Measurements from ENCODE around the gene HHIPL2.

HHIPL2 gene

GRCh38 chr1:222547944-222548671 is at the start of gene HHIPL2:
Gene HHIPL2 (minus strand): TSS chr1:222548104. CDS start chr1:222548044, 60 bp downstream.
- no peak for FAIRE-seq

GRCh38 chr1:222596696-222597095 is 48.8 kb upstream of the HHIPL2 start:
- FAIRE-seq, result no peak

- no peak for FAIRE-seq
These were observed 46.9 kb upstream of the HHIPL2 start for GRCh38 chr1:222594789-222595188.

- no peak for FAIRE-seq
These were observed 44.3 kb upstream of the HHIPL2 start for GRCh38 chr1:222592171-222592570.

- FAIRE-seq, result peak; percentile 51
These were observed 41.8 kb upstream of the HHIPL2 start, which contains the start of gene TAF1A for GRCh38 chr1:222589462-222590302. Gene TAF1A (minus strand): TSS chr1:222589933.

- FAIRE-seq, result peak; percentile 47
These were observed 40.2 kb upstream of the HHIPL2 start for GRCh38 chr1:222588135-222588534.

- no peak for FAIRE-seq
These were observed 38.9 kb upstream of the HHIPL2 start for GRCh38 chr1:222586842-222587241.

GRCh38 chr1:222583079-222583478 is 35.2 kb upstream of the HHIPL2 start:
- no peak for FAIRE-seq

- no peak for FAIRE-seq
These were observed 34.3 kb upstream of the HHIPL2 start for GRCh38 chr1:222582099-222582774.

- FAIRE-seq, result no peak
These were observed 31.4 kb upstream of the HHIPL2 start for GRCh38 chr1:222579316-222579715.

- FAIRE-seq, result no peak
These were observed 22.9 kb upstream of the HHIPL2 start for GRCh38 chr1:222570837-222571236.

GRCh38 chr1:222561656-222562055 is 13.8 kb upstream of the HHIPL2 start:
- no peak for FAIRE-seq

- FAIRE-seq, result no peak
These were observed 9.7 kb upstream of the HHIPL2 start for GRCh38 chr1:222557574-222557973.

GRCh38 chr1:222557148-222557547 is 9.2 kb upstream of the HHIPL2 start:
- no peak for FAIRE-seq

- FAIRE-seq, result no peak
These were observed 8.2 kb upstream of the HHIPL2 start for GRCh38 chr1:222555992-222556615.

GRCh38 chr1:222554177-222554576 is 6.3 kb upstream of the HHIPL2 start:
- FAIRE-seq, result no peak

GRCh38 chr1:222552882-222553281 is 5.0 kb upstream of the HHIPL2 start:
- FAIRE-seq, result no peak

- FAIRE-seq, result no peak
These were observed 667 bp downstream of the HHIPL2 start for GRCh38 chr1:222547260-222547614.

- FAIRE-seq, result no peak
These were observed 1.2 kb downstream of the HHIPL2 start for GRCh38 chr1:222546548-222547259.

- FAIRE-seq, result no peak
These were observed 1.8 kb downstream of the HHIPL2 start for GRCh38 chr1:222546091-222546490.

GRCh38 chr1:222543817-222544216 is 4.1 kb downstream of the HHIPL2 start:
- no peak for FAIRE-seq

GRCh38 chr1:222540598-222540995 is 7.3 kb downstream of the HHIPL2 start:
- FAIRE-seq, result no peak

Data from islet of Langerhans (tissue), 1 donor.